NT2/D1 (cell line): Measurements from ENCODE around the gene OXLD1.

Experiments used
- DNase-seq: peaks from one replicate; pipeline ENCODE4 v3.0.0-alpha.2; 2011; ENCODE audit warnings: low read depth, low spot score
- H3K27me3 ChIP-seq: 2 replicates; pipeline ENCODE4 v1.6.0; 2011; ENCODE audit warnings: mild to moderate bottlenecking; ENCODE audit not compliant: insufficient read length, insufficient read depth
- H3K36me3 ChIP-seq: 2 replicates; pipeline ENCODE4 v1.6.1; 2011; ENCODE audit warnings: mild to moderate bottlenecking, low read length, mixed read lengths; ENCODE audit not compliant: insufficient read depth, insufficient read length
- H3K4me1 ChIP-seq: 2 replicates; pipeline ENCODE4 v1.5.1; 2011; ENCODE audit not compliant: insufficient read depth, insufficient read length
- H3K4me3 ChIP-seq: 2 replicates; pipeline ENCODE4 v1.5.1; 2011; ENCODE audit warnings: low read depth; ENCODE audit not compliant: insufficient read length
- H3K9ac ChIP-seq: 2 replicates; pipeline ENCODE4 v1.6.0; 2011; ENCODE audit warnings: low read depth; ENCODE audit not compliant: insufficient read length
- H3K9me3 ChIP-seq: 2 replicates; pipeline ENCODE4 v1.5.1; 2011; ENCODE audit warnings: mild to moderate bottlenecking, low read length; ENCODE audit not compliant: insufficient read depth
- SUZ12 ChIP-seq: IDR thresholded peaks from 2 replicates; pipeline ENCODE4 v1.6.1; 2011; ENCODE audit not compliant: insufficient read length, insufficient read depth; ENCODE audit errors: extremely low read depth
- YY1 ChIP-seq: IDR thresholded peaks from 2 replicates; pipeline ENCODE4 v1.6.1; 2011; ENCODE audit not compliant: insufficient read length, insufficient read depth
- ZNF274 ChIP-seq: IDR thresholded peaks from 2 replicates; pipeline ENCODE4 v1.6.1; 2011; ENCODE audit warnings: mild to moderate bottlenecking, low read depth, low read length

Gene OXLD1

DNA sequence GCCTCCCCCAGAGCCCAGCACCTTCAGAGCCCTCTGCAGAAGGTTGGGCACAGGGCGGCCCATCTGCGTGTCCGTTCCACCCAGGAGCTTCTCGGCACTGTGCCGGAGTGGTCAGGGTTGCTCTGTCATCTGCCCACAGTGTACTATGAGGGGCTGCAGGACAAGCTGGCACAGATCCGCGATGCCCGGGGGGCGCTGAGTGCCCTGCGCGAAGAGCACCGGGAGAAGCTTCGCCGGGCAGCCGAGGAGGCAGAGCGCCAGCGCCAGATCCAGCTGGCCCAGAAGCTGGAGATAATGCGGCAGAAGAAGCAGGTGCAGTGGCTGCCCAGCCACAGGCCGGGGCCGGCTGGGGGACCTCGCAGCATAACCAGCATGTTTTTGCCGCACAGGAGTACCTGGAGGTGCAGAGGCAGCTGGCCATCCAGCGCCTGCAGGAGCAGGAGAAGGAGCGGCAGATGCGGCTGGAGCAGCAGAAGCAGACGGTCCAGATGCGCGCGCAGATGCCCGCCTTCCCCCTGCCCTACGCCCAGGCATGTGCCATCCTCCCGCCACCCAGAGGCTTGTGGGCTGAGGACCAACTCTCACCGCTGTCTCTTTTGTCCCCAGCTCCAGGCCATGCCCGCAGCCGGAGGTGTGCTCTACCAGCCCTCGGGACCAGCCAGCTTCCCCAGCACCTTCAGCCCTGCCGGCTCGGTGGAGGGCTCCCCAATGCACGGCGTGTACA, 30.0 kb upstream of the OXLD1 start:
- Histone ChIP-seq H3K4me3 (no peak overlapping the region), H3K4me1 (peaks cover 15% of the 10 kb centered on the region), H3K9me3 (no peaks in the 10 kb centered on the region), H3K27me3 (no peaks in the 10 kb centered on the region), H3K36me3 (peaks cover 97% of the 10 kb centered on the region), H3K9ac (no peak overlapping the region)
- no peak for DNase-seq
- no peak for TF ChIP-seq YY1
- TF ChIP-seq SUZ12: no peak
- no peak for TF ChIP-seq ZNF274

DNA sequence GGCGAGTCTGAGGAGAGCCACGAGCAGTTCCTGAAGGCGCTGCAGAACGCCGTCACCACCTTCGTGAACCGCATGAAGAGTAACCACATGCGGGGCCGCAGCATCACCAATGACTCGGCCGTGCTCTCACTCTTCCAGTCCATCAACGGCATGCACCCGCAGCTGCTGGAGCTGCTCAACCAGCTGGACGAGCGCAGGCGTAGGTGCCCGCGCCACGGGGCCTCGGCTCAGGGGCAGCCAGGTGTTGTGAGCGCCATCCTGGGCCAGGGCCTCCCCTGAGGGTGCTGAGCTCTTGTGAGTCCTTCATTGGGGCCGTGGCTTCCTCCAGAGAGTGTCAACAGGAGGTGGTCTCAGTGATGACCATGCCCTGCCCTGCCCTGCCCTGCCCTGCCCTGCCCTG, 29.4 kb upstream of the OXLD1 start:
- H3K9ac ChIP-seq: no peak overlapping the region
- no peak for DNase-seq
- no peaks in the 10 kb centered on the region for H3K9me3 ChIP-seq
- no peak overlapping the region for H3K4me3 ChIP-seq
- H3K36me3 ChIP-seq: peaks cover 97% of the 10 kb centered on the region
- no peak for TF ChIP-seq ZNF274
- TF ChIP-seq SUZ12: no peak
- TF ChIP-seq YY1: no peak
- H3K27me3 ChIP-seq: no peaks in the 10 kb centered on the region
- H3K4me1 ChIP-seq: peaks cover 12% of the 10 kb centered on the region

DNA sequence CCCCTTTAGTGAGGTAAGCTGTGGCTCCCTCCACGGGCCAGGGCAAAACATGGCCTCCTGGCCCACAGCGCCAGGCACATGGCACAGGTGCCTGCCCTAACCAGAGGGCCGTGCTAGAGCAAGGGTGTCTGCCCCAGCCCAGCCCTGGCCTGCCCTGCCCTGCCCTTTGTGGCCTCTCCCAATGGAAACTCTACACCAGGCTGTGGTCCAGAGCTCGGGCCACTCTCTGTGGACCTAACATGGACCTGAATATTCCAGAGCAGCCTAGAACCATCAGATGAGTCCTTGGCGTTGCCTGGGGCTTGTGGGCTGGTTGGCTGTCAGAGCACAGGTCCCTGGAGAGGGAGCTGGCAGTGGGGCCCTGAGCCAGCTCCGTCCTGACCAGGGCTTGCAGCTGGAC, 28.8 kb upstream of the OXLD1 start:
- H3K9me3 ChIP-seq: no peaks in the 10 kb centered on the region
- DNase-seq: no peak
- TF ChIP-seq SUZ12 (no peak), ZNF274 (no peak), YY1 (no peak)
- no peak overlapping the region for H3K9ac ChIP-seq
- no peaks in the 10 kb centered on the region for H3K27me3 ChIP-seq
- peaks cover 12% of the 10 kb centered on the region for H3K4me1 ChIP-seq
- H3K36me3 ChIP-seq: peaks cover 97% of the 10 kb centered on the region
- H3K4me3 ChIP-seq: no peak overlapping the region

DNA sequence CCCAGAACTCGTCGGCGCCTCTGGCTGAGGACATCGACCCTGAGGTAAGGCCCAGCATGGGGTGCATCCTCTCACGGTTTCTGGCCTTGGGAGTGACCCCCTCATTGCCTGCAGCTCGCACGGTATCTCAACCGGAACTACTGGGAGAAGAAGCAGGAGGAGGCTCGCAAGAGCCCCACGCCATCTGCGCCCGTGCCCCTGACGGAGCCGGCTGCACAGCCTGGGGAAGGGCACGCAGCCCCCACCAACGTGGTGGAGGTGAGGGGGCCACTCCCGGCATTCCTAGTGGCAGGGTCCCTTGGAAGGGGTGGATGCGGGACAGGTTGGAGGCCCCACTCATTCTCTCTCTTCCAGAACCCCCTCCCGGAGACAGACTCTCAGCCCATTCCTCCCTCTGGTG, 28.4 kb upstream of the OXLD1 start:
- no peak for DNase-seq
- Histone ChIP-seq H3K4me3 (no peak overlapping the region), H3K27me3 (no peaks in the 10 kb centered on the region), H3K36me3 (peaks cover 99% of the 10 kb centered on the region), H3K4me1 (peaks cover 12% of the 10 kb centered on the region), H3K9me3 (no peaks in the 10 kb centered on the region), H3K9ac (no peak overlapping the region)
- TF ChIP-seq ZNF274 (no peak), YY1 (no peak), SUZ12 (no peak)

DNA sequence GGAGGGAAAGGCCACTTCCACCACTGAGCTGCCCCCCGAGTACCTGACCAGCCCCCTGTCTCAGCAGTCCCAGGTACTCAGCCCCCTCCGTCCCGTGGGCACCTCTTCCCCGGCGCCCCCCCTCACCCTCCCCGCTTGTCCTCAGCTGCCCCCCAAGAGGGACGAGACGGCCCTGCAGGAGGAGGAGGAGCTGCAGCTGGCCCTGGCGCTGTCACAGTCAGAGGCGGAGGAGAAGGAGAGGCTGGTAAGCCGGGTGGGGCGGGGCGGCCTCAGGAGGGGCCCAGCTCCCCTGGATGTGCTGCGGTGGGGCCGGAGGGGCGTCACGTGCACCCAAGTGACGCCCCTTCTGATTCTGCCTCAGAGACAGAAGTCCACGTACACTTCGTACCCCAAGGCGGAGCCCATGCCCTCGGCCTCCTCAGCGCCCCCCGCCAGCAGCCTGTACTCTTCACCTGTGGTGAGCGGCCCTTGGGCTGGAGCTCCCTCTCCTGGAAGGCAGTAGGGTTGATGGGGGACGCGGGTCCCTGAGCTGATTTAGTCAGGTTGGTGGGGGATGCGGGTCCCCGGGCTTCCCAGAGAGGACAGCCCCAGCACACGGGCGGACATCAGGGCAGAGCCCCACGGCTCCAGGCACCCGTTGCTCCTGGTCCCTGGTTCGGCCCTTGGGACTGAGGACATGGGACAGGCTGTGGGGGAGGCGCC, 27.3 kb upstream of the OXLD1 start:
- H3K4me3 ChIP-seq: no peak overlapping the region
- no peaks in the 10 kb centered on the region for H3K9me3 ChIP-seq
- no peaks in the 10 kb centered on the region for H3K27me3 ChIP-seq
- H3K36me3 ChIP-seq: peaks cover 99% of the 10 kb centered on the region
- H3K4me1 ChIP-seq: peaks cover 12% of the 10 kb centered on the region
- TF ChIP-seq YY1 (no peak), ZNF274 (no peak), SUZ12 (no peak)
- H3K9ac ChIP-seq: no peak overlapping the region
- no peak for DNase-seq

DNA sequence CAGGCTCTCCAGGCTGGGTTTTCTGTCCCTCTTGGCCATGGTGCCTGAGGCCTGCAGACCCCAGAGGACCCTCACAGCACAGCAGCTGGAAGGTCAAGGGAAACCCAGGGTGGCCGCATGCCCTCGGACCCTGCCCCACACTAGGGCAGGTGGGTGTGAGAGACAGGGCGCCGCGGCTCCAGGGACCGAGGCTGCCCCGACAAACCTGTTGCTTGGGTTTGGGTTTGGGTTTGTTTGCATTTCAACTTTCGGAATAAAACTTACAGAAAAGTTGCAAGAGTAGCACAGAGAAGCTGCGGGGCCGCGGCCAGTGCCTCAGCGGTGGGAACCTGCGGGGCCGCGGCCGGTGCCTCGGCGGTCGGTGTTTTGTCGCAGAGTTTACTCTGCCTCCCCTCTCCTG, 25.2 kb upstream of the OXLD1 start:
- H3K4me1 ChIP-seq: peaks cover 6% of the 10 kb centered on the region
- no peak for TF ChIP-seq SUZ12
- TF ChIP-seq ZNF274: no peak
- TF ChIP-seq YY1: no peak
- H3K27me3 ChIP-seq: no peaks in the 10 kb centered on the region
- no peak overlapping the region for H3K4me3 ChIP-seq
- no peaks in the 10 kb centered on the region for H3K9me3 ChIP-seq
- DNase-seq: no peak
- no peak overlapping the region for H3K9ac ChIP-seq
- peaks cover 99% of the 10 kb centered on the region for H3K36me3 ChIP-seq

DNA sequence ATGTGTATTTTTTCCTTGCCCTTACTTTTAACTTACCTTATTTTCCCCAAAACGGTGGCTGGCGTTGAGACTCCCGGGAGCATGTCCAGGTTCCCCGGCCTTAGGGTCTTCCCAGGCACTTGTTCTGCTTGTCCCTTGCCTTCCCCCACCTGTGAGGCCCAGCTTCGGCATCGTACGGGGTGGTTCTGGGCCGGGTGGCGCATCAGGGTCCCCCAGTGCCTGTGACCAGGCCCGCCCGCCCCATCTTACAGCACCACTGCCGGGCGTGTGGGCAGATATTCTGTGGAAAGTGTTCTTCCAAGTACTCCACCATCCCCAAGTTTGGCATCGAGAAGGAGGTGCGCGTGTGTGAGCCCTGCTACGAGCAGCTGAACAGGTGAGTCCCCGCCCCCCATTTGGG, 24.8 kb upstream of the OXLD1 start:
- Histone ChIP-seq H3K4me3 (no peak overlapping the region), H3K9ac (no peak overlapping the region), H3K9me3 (no peaks in the 10 kb centered on the region), H3K36me3 (peaks cover 99% of the 10 kb centered on the region), H3K4me1 (peaks cover 3% of the 10 kb centered on the region), H3K27me3 (no peaks in the 10 kb centered on the region)
- no peak for DNase-seq
- TF ChIP-seq YY1: no peak
- TF ChIP-seq SUZ12: no peak
- no peak for TF ChIP-seq ZNF274
